GM21360 (cell line): Measurements from ENCODE around the gene GPX3.

Experiments
- ATAC-seq: cut with Tn5 transposase; IDR thresholded peaks from one replicate; pipeline ENCODE4 v1.9.1; 2021; ENCODE audit warnings: mild to moderate bottlenecking, moderate library complexity; ENCODE audit not compliant: unreplicated experiment

Gene GPX3

GRCh38 chr5:151012862-151013261, 7.5 kb upstream of the GPX3 start:
- ATAC-seq: no peak

GRCh38 chr5:151014680-151015343, 5.6 kb upstream of the GPX3 start:
- ATAC-seq: no peak

- ATAC-seq: no peak
Observed at GRCh38 chr5:151015974-151016587, 4.3 kb upstream of the GPX3 start.

GRCh38 chr5:151016700-151017099, 3.7 kb upstream of the GPX3 start:
- no peak for ATAC-seq

GRCh38 chr5:151017897-151018296, 2.5 kb upstream of the GPX3 start:
- no peak for ATAC-seq

- no peak for ATAC-seq
Observed at GRCh38 chr5:151018846-151019245, 1.5 kb upstream of the GPX3 start.

- no peak for ATAC-seq
Observed at GRCh38 chr5:151019331-151019730, 1.1 kb upstream of the GPX3 start.

GRCh38 chr5:151021746-151022145, 1.4 kb downstream of the GPX3 start:
- ATAC-seq: no peak

GRCh38 chr5:151022511-151023018, 2.2 kb downstream of the GPX3 start:
- ATAC-seq: no peak

GRCh38 chr5:151023047-151023615, 2.7 kb downstream of the GPX3 start:
- no peak for ATAC-seq

GRCh38 chr5:151023651-151024050, 3.3 kb downstream of the GPX3 start:
- ATAC-seq: no peak

- ATAC-seq: no peak
Observed at GRCh38 chr5:151024440-151025249, 4.3 kb downstream of the GPX3 start.

- no peak for ATAC-seq
Observed at GRCh38 chr5:151025250-151025606, 4.8 kb downstream of the GPX3 start.

- no peak for ATAC-seq
Observed at GRCh38 chr5:151026088-151026487, 5.7 kb downstream of the GPX3 start.

- no peak for ATAC-seq
Observed at GRCh38 chr5:151026679-151027078, 6.3 kb downstream of the GPX3 start.

- no peak for ATAC-seq
Observed at GRCh38 chr5:151027961-151028479, 7.6 kb downstream of the GPX3 start.

- ATAC-seq: no peak
Observed at GRCh38 chr5:151028717-151029116, 8.3 kb downstream of the GPX3 start.

- ATAC-seq: no peak
Observed at GRCh38 chr5:151029179-151030055, 9.0 kb downstream of the GPX3 start.

GRCh38 chr5:151030056-151030336, 9.6 kb downstream of the GPX3 start:
- ATAC-seq: no peak

- ATAC-seq: no peak
Observed at GRCh38 chr5:151030379-151030778, 10.0 kb downstream of the GPX3 start.

GRCh38 chr5:151031554-151031953, 11.2 kb downstream of the GPX3 start:
- ATAC-seq: no peak
